HS-27A (cell line): Measurements from ENCODE around the gene CST3.
"Not testable (repeated sequence)": the region's sequence is repeated elsewhere in the genome, so short reads cannot be mapped to it uniquely, and the experiment has no call there.

Experiments used
- DNase-seq: peaks from one replicate; pipeline ENCODE4 v3.0.0-alpha.2; 2012; ENCODE audit warnings: low read depth, missing footprints

CST3 gene

GRCh38 chr20:23662276-23662870, 24.6 kb upstream of the CST3 start:
- DNase-seq, result no peak

- DNase-seq, result no peak
These were observed 23.3 kb upstream of the CST3 start for GRCh38 chr20:23661002-23661429.

- no peak for DNase-seq
These were observed 22.5 kb upstream of the CST3 start for GRCh38 chr20:23659989-23660837.

DNA sequence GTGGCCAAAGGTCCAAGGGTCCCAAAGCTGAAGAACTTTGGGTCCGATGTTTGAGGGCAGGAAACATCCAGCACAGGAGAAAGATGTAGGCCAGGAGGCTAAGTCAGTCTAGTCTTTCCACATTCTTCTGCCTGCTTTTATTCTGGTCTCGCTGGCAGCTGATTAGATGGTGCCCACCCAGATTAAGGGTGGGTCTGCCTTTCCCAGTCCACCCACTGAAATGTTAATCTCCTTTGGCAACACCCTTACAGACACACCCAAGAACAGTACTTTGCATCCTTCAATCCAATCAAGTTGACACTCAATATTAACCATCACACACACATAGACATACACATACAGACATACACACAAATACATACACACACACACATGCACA, 21.8 kb upstream of the CST3 start:
- DNase-seq, result not testable (repeated sequence)

DNA sequence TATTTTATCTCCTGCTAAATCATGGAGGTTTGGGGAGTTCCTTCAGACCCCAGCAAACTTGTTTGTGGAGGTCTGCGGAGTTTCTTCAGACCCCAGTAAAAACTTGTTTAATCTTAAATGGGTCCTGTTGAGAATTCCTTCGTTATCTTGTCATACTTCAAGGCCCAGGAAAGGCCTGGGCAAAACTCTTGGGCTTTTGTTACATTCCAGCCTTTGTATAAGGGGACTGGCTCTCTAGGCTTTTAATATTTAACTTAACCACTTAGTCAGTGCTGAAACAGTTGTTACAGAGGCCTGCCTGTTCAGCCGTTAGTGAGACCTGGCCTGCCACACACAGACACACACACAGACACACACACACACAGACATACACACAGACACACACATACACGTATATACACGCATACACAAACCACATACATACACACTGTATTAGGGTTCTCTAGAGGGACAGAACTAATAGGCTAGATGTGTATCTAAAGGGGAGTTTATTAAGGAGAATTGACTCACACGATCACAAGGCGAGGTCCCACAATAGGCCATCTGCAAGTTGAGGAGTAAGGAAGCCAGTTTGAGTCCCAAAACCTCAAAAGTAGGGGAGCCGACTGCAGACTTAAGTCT, 21.3 kb upstream of the CST3 start:
- no peak for DNase-seq

- no peak for DNase-seq
These were observed 20.6 kb upstream of the CST3 start for GRCh38 chr20:23658336-23658735.

DNA sequence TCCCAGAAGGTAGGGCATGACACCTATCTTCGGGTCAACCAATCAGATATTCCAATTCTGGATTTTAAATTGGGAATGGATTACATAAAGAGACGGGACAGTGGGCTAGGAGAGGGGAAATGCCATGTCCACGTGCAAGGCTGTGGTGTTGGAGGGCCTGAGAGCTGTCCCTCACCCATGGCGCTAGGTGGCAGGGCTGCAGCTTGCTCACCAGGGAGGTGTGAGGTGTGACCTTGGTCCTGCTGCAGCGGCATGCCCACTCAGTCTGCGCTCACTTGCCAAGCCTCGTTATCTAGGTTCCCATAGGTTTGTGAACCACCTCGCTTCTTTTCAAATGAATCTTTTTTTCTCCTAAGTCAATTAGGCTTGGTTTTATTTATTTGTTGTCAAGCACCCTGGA, 19.4 kb upstream of the CST3 start:
- DNase-seq, result no peak

GRCh38 chr20:23656372-23656771, 18.6 kb upstream of the CST3 start:
- DNase-seq, result no peak

- DNase-seq, result no peak
These were observed 17.9 kb upstream of the CST3 start for GRCh38 chr20:23655491-23656211.

- no peak for DNase-seq
These were observed 17.0 kb upstream of the CST3 start for GRCh38 chr20:23654717-23655116.

DNA sequence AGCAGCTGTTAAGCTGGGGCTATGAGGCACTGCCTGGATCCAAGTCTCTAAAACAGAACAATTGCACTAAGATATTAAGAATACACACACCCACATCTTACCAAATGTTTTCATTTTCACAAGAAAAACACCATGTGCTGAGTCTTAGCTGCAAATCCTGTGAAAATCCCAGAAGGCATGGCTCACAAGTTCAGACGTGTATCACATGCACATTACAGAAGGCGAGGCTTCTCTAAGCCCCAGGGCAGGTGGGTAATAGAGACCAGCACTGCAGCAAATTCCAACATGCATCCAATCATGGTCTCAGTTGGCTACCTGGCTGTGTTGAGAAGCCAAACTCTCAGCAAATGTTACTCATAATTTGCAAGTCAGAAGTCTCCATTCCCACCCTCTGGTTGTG, 16.2 kb upstream of the CST3 start:
- no peak for DNase-seq

GRCh38 chr20:23653400-23653938, 15.7 kb upstream of the CST3 start:
- DNase-seq, result no peak

- no peak for DNase-seq
These were observed 15.2 kb upstream of the CST3 start for GRCh38 chr20:23652926-23653325.

DNA sequence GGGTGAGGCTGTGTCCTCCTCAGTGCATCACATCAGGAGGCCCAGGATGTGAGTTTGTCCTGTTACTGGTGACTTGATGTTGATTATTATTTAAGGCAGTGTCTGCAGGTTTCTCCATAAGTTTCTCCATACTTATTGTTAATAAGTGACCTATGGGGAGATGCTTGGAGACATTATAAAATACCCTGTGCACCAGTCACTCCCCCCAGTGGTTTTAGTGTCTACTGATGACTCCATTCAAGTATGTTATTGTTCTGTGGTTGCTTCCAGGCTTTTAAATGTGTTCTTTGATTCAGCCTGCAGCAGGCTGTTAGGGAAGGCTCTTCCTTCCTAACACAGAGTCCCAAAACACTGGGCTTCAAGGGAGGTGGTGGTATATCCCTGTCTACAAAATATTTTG, 14.6 kb upstream of the CST3 start:
- no peak for DNase-seq

GRCh38 chr20:23651117-23651516, 13.4 kb upstream of the CST3 start:
- DNase-seq, result no peak

GRCh38 chr20:23649830-23650417, 12.2 kb upstream of the CST3 start:
- no peak for DNase-seq

GRCh38 chr20:23649242-23649641, 11.5 kb upstream of the CST3 start:
- no peak for DNase-seq

DNA sequence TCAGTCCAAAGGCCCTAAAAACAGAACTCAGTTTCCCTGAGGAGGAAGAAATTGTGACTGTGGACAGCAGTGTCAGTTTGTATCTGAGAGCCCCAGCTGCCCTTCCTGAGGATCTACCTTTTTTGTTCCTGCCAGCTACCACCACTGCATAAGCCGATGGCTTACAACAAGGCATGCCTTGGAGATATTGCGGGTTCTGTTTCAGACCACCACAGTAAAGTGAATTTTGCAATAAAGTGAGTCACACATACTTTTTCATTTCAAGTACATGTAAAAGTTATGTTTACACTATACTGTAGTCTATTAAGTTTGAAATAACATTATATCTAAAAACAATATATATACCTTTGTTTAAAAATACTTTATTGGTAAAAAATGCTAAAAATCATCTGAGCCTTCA, 9.6 kb upstream of the CST3 start:
- no peak for DNase-seq

- no peak for DNase-seq
These were observed 8.5 kb upstream of the CST3 start for GRCh38 chr20:23646106-23646873.

- DNase-seq, result no peak
These were observed 7.8 kb upstream of the CST3 start for GRCh38 chr20:23645575-23645974.

DNA sequence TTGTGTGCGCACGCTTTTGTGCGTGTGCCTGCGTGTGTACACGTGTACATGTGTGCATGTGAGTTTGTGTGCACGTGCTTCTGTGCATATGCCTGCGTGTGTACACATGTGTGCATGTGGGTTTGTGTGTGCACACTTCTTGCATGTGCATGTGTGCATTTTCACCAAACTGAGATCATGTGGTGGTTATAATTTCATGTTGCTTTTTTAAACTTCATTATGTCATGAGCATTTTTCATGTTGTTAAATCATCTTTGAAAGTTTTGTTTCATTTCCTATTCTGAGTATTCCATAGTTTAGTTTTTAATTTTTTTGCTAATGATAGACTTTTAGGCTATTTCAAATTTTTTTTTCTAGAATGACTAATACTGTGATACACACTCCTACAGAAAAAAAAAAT, 6.4 kb upstream of the CST3 start:
- DNase-seq, result no peak
